BE2C (cell line): ENCODE data around the gene TMCC2.

Experiments
- DNase-seq: peaks from one replicate; pipeline ENCODE4 v3.0.0-alpha.2; 2020
- H3K27me3 ChIP-seq: fragments of 250-450 bp; sonication (Bioruptor Pico); 2 replicates; pipeline ENCODE4 v1.5.1; 2020; ENCODE audit warnings: mild to moderate bottlenecking
- H3K36me3 ChIP-seq: fragments of 250-450 bp; sonication (Bioruptor Pico); 2 replicates; pipeline ENCODE4 v1.5.1; 2020; ENCODE audit warnings: mild to moderate bottlenecking
- H3K4me1 ChIP-seq: fragments of 250-450 bp; sonication (Bioruptor Pico); 2 replicates; pipeline ENCODE4 v1.5.1; 2020
- H3K4me3 ChIP-seq: 2 replicates; pipeline ENCODE4 v1.5.1; 2011; ENCODE audit warnings: low read depth, low read length
- H3K9me3 ChIP-seq: fragments of 250-450 bp; sonication (Bioruptor Pico); 2 replicates; pipeline ENCODE4 v1.5.1; 2020
- CTCF ChIP-seq: IDR thresholded peaks from 2 replicates; pipeline ENCODE4 v1.5.1; 2012; ENCODE audit warnings: mild to moderate bottlenecking, low read depth, low read length

The TMCC2 gene

GRCh38 chr1:205303247-205303888, 75.6 kb downstream of the TMCC2 start:
- TF ChIP-seq CTCF = no peak
- Histone ChIP-seq H3K4me3 (no peak overlapping the region), H3K9me3 (no peaks in the 10 kb centered on the region), H3K27me3 (no peaks in the 10 kb centered on the region), H3K4me1 (peaks cover 7% of the 10 kb centered on the region), H3K36me3 (no peaks in the 10 kb centered on the region)
- DNase-seq = no peak

GRCh38 chr1:205304046-205304694, 76.4 kb downstream of the TMCC2 start:
- no peaks in the 10 kb centered on the region; the same call in 1 of the 2 replicates for H3K4me1 ChIP-seq
- no peaks in the 10 kb centered on the region for H3K27me3 ChIP-seq
- no peak for TF ChIP-seq CTCF
- no peaks in the 10 kb centered on the region for H3K9me3 ChIP-seq
- H3K4me3 ChIP-seq = no peak overlapping the region
- DNase-seq = no peak
- no peaks in the 10 kb centered on the region for H3K36me3 ChIP-seq

GRCh38 chr1:205304695-205305070, 76.9 kb downstream of the TMCC2 start:
- no peak overlapping the region for H3K4me3 ChIP-seq
- no peak for TF ChIP-seq CTCF
- H3K36me3 ChIP-seq = no peaks in the 10 kb centered on the region
- H3K27me3 ChIP-seq = no peaks in the 10 kb centered on the region
- no peak for DNase-seq
- no peaks in the 10 kb centered on the region for H3K4me1 ChIP-seq
- no peaks in the 10 kb centered on the region for H3K9me3 ChIP-seq

- no peak for TF ChIP-seq CTCF
- no peaks in the 10 kb centered on the region for H3K9me3 ChIP-seq
- H3K4me1 ChIP-seq = no peaks in the 10 kb centered on the region
- no peaks in the 10 kb centered on the region for H3K27me3 ChIP-seq
- no peaks in the 10 kb centered on the region for H3K36me3 ChIP-seq
- no peak for DNase-seq
- no peak overlapping the region for H3K4me3 ChIP-seq
Measured at GRCh38 chr1:205306929-205307566, 79.3 kb downstream of the TMCC2 start.

- Histone ChIP-seq H3K27me3 (no peaks in the 10 kb centered on the region), H3K4me3 (no peak overlapping the region), H3K36me3 (no peaks in the 10 kb centered on the region), H3K4me1 (peaks cover 4% of the 10 kb centered on the region; the same call in 1 of the 2 replicates), H3K9me3 (no peaks in the 10 kb centered on the region)
- DNase-seq = no peak
- no peak for TF ChIP-seq CTCF
Measured at GRCh38 chr1:205309741-205310140, 82.0 kb downstream of the TMCC2 start.
